ENCODE measurements around the gene ITPK1.
A peak's percentile ranks its signal among the peaks of the same experiment; 100 is the strongest.
"Not testable (repeated sequence)": the region's sequence is repeated elsewhere in the genome, so short reads cannot be mapped to it uniquely, and the experiment has no call there.

ITPK1 gene

DNA sequence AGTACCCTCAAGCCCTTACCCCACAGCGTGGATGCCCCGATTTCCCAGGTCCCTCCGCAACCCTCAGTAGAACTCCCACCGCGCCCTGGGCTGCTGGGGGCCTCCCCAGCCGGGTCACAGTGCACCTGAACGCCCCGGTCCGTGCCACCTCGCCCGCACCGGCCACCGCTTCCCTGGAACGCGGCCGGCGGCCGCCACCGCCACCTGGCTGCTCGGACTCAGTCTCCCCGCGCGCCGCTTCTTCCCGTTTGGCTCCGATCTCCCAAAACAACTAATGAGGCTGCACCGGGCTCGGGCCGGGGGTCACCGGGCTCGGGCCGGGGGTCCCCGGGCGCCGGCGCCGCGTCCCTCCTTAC, 1.0 kb downstream of the ITPK1 start:
- no peak for FAIRE-seq
- TF ChIP-seq, protein P1, sequence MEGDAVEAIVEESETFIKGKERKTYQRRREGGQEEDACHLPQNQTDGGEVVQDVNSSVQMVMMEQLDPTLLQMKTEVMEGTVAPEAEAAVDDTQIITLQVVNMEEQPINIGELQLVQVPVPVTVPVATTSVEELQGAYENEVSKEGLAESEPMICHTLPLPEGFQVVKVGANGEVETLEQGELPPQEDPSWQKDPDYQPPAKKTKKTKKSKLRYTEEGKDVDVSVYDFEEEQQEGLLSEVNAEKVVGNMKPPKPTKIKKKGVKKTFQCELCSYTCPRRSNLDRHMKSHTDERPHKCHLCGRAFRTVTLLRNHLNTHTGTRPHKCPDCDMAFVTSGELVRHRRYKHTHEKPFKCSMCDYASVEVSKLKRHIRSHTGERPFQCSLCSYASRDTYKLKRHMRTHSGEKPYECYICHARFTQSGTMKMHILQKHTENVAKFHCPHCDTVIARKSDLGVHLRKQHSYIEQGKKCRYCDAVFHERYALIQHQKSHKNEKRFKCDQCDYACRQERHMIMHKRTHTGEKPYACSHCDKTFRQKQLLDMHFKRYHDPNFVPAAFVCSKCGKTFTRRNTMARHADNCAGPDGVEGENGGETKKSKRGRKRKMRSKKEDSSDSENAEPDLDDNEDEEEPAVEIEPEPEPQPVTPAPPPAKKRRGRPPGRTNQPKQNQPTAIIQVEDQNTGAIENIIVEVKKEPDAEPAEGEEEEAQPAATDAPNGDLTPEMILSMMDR (IDR thresholded peaks at IDR 0.05; ENCODE audit: insufficient read depth, missing control alignments): no peak
- DNase-seq (ENCODE audit: insufficient read length, low spot score): no peak

DNA sequence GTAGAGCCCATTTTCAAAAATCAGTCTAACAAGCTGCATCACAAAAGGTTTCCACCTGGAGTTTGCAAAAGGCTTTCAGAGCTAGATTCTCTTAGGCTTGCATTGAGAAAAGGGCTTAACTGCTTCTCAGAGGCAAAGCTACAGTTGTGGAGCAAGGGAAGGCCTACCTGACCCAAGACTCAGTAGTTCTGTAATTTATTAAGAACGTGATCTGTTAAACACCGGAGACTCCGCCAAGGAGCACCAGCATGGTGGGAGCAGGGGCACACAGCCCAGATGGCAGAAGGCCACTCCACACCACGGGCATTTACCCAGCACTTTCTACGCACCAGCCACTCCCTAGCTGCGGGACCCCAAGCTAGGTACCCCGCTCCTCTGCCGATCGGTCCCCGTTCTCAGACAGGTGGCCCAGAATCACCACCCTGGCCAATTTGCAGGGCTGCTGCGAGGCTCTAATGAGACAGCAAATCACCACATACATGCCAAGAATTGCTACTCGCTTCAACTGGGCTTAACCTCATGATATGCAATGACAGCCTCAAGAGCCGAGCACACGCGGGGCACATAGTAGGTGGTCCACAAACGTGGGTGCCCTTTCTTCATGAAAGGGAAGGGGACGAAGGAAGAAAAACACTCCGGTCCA, 1.5 kb downstream of the ITPK1 start:
- no peak for FAIRE-seq
- TF ChIP-seq, protein P1 (IDR thresholded peaks at IDR 0.05; ENCODE audit: insufficient read depth, missing control alignments): no peak

DNA sequence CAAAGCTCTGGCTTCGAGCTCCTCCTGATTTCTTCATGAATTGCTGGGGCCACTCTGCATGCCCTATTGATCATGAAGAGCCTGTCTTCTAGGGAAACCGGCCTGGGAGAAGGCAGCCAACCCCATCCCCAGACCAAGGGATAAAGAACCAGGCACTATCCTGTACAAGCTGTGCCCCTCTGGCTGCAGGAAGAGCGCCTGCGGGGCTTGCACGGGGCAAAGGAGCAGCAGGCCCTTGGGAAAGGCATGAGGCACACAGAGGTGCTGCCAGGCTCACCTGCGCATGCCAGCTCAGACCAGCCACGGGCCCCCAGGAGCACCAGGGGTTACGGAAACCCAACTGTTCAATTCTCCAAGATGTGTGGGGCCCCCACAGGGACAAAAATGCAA, 2.1 kb downstream of the ITPK1 start:
- DNase-seq (ENCODE audit: insufficient read length, low spot score) (no peak), FAIRE-seq (no peak)
- TF ChIP-seq, protein P1 (IDR thresholded peaks at IDR 0.05; ENCODE audit: insufficient read depth, missing control alignments): no peak

More for the DNA sequence above, 1.5 kb downstream of the ITPK1 start:
- DNase-seq (ENCODE audit: insufficient read length, low spot score): no peak

DNA sequence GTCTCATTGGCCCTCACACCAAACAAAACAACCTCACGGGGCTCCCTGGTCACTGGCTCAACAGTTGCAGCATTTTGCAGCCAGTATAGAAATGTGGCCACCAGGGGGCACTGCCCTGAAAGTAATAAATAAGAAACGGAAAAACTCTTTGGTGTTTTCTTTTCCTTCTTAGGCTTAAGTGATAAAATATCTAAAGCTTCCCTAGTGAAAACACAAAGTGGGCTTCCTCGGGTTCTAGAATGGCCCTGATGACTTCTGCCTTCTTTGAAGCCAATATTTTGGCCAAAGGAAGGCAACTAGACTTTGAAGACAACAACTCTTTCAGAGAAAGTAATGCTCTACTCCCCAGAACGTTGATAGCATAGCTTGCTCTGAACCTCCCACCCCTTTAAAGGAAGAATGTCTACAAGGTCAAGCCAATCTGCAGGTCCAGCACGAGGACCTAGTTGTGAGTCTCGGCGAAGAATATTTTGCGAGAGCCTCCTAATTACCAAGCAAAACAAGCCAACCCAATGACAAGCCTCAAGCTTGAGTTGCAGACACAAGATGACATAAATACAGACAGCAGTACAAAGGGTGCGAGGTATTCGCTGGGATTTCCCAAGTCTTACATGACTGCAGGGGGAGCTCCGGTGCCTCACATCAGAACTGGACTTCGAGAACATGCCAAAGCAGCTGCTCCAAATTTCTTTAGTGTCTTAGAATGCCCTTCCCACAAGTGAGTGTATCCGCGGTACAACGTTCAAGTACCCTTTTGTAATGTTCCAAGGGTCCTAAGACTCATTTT, 2.6 kb downstream of the ITPK1 start:
- no peak for DNase-seq (ENCODE audit: insufficient read length, low spot score)
- TF ChIP-seq, protein P1 (IDR thresholded peaks at IDR 0.05; ENCODE audit: insufficient read depth, missing control alignments): peak; percentile 72
- FAIRE-seq: no peak

DNA sequence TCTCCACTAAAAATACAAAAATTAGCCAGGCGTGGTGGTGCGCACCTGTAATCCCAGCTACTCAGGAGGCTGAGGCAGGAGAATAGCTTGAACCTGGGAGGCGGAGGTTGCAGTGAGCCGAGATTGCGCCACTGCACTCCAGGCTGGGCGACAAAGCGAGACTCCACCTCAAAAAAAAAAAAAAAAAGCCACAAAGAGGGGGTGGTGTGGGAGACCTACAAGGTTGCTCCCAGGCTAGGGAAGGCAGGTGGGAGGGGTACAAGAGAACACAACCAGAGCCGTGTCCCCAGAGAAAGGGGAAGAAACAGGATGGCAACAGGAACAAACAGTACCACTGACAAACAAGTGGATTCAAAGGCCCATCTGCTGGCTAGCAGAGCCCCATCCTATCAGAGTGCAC, 4.2 kb downstream of the ITPK1 start:
- not testable (repeated sequence) for DNase-seq (ENCODE audit: insufficient read length, low spot score); FAIRE-seq

DNA sequence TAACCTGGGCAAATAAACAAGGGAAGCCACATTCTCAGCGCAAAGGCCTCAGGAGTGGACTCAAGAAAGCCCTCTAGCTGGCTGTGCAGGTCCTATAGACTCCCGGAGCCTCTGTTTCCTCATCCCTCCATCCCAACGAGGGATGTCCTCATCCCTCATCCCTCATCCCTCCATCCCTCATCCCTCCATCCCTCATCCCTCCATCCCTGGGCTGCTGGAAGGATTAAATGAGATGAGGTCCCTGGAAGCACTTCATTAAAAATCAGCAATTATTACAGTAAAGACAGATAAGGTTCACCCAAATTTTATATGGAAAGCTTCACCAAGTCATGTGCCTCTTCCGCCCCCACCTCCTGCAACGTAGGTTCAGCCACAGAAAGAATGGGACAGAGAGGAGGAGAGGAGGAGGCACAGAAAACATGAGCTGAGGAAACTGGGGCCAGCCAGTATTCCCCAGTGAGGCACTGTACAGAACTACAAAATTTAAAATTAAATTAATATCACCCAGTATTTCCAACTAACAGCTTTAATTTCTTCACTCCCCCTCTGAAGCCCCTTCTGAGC, 4.8 kb downstream of the ITPK1 start:
- TF ChIP-seq, protein P1 (IDR thresholded peaks at IDR 0.05; ENCODE audit: insufficient read depth, missing control alignments): no peak
- DNase-seq (ENCODE audit: insufficient read length, low spot score): no peak
- no peak for FAIRE-seq

DNA sequence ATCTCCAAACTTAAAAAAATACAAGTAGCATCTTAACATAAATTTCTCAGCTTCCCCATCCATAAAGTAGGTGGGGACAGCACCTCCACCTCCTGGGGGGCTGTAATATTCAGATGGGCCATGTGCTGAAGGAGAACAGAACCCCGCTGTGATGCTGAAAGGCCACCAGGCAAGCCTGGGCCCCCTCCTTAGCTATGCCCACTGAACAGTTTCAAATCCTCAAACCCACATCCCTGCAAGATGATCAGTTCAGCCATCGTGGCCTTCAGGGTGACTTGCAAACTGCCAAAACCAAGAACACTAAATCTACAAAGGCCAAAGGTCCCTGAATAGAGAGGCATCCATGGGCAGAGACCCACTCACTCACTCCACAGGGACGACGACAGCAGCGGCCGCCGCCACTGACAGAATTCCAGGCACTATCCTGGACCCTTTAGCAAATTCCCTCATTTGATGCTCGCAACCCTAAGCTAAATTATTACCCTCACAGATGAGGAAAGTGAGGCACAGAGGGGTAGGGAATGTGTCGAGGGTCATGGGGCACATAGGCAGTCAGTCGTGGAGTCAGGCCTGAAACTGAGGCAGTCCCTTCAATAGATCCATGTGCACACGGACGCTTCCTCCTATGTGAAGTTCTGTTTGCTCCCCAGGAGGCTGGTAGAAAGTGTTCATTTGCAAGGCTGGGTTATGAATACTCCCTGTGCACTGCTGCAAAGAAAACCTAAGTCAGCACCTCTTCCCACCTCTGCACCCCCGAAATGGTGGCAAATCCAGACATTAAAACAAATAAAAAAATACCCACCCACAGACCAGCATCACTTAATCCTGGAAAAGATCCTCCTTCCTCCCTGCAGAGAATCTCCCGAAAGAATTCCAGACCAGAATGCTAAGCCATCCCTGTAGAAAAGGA, 5.9 kb downstream of the ITPK1 start:
- TF ChIP-seq, protein P1 (IDR thresholded peaks at IDR 0.05; ENCODE audit: insufficient read depth, missing control alignments): no peak
- FAIRE-seq: no peak
- no peak for DNase-seq (ENCODE audit: insufficient read length, low spot score)

All from D721Med (cell line).